SH-SY5Y (cell line): ENCODE data around the gene PRPF40B.

Experiments used
- GATA2 ChIP-seq: IDR thresholded peaks from 2 replicates; pipeline ENCODE4 v1.6.1; 2011; ENCODE audit warnings: mild to moderate bottlenecking, low read depth, low read length
- GATA3 ChIP-seq: IDR thresholded peaks from 2 replicates; pipeline ENCODE4 v1.6.1; 2011; ENCODE audit warnings: low read depth, mild to moderate bottlenecking, low read length, moderate library complexity

GRCh38 chr12:49646871-49647654, 23.7 kb downstream of the PRPF40B start:
- no peak for TF ChIP-seq GATA3
- TF ChIP-seq GATA2 = no peak
